Tibial nerve (tissue), 4 donors: ENCODE measurements around the gene CASTOR1. TPM values are rescaled to one million over a fixed set of nuclear protein-coding genes. Genes with fewer than 3 reads are reported as not detected.

ENCODE experiments used
- DNase-seq, 2 donors: peaks; one replicate each; pipeline ENCODE4 v3.0.0-alpha.2; 2019; ENCODE audit warnings: low spot score in 2 of 2
- H3K27ac ChIP-seq, 4 donors: fragments of 200-600 bp; sonication (generic) in 3 of 4; one replicate each; pipeline ENCODE4 v1.5.1; 2017 to 2019; ENCODE audit warnings: mild to moderate bottlenecking in 1 of 4
- H3K27me3 ChIP-seq, 2 donors: fragments of 200-600 bp; sonication (generic) in 1 of 2; one replicate each; pipeline versions ENCODE4 v1.5.1 to v1.6.0; 2017 to 2019
- H3K36me3 ChIP-seq, 3 donors: fragments of 200-600 bp; sonication (generic); one replicate each; pipeline ENCODE4 v1.5.1; 2018 to 2019
- H3K4me1 ChIP-seq, 4 donors: fragments of 200-600 bp; sonication (generic) in 3 of 4; one replicate each; pipeline ENCODE4 v1.5.1; 2017 to 2019
- H3K4me3 ChIP-seq, 4 donors: fragments of 200-600 bp; sonication (generic) in 3 of 4; one replicate each; pipeline ENCODE4 v1.5.1; 2017 to 2019; ENCODE audit warnings: mild to moderate bottlenecking in 1 of 4, moderate library complexity in 1 of 4
- H3K9me3 ChIP-seq, 4 donors: fragments of 200-600 bp; sonication (generic) in 3 of 4; one replicate each; pipeline ENCODE4 v1.5.1; 2017 to 2019
- EP300 ChIP-seq, 2 donors: sonication (generic); formaldehyde crosslinking; IDR thresholded peaks; one replicate each; pipeline ENCODE4 v1.6.1; 2017; ENCODE audit warnings: antibody characterized with exemption in 2 of 2, mild to moderate bottlenecking in 1 of 2
- POLR2A ChIP-seq, 2 donors: fragments of 450-650 bp; IDR thresholded peaks; one replicate each; pipeline ENCODE4 v1.6.1; 2017; ENCODE audit warnings: antibody characterized with exemption in 2 of 2, mild to moderate bottlenecking in 2 of 2, moderate library complexity in 2 of 2
- WGBS, 2 donors: methylation state at CpG; one replicate each; pipeline ENCODE4 v1.1.5; 2018; 5-methylcytosine and 5-hydroxymethylcytosine counted together
- total RNA-seq, 4 donors: library from RNA; depleted of rRNA; stranded (reverse); fragments of >200 nt; gene quantifications; one replicate each; pipeline ENCODE4 v1.1.0, GENCODE V29; 2016
- TF ChIP-seq, protein P1 (sequence below), 5 experiments: fragments of 200-600 bp in 3 of 5; fragments of 450-650 bp in 2 of 5; sonication (generic) in 3 of 5; IDR thresholded peaks; one replicate each; pipeline ENCODE4 v1.5.1; 2016 to 2019; ENCODE audit warnings: antibody characterized with exemption in 5 of 5, mild to moderate bottlenecking in 3 of 5, moderate library complexity in 2 of 5

CASTOR1 gene
- total RNA-seq, 4 donors from 2014 or later, result 38.7 to 57.9 (median 45.3) TPM

- DNase-seq, result no peak
- H3K4me3 ChIP-seq, result no peak overlapping the region
- TF ChIP-seq, protein P1, sequence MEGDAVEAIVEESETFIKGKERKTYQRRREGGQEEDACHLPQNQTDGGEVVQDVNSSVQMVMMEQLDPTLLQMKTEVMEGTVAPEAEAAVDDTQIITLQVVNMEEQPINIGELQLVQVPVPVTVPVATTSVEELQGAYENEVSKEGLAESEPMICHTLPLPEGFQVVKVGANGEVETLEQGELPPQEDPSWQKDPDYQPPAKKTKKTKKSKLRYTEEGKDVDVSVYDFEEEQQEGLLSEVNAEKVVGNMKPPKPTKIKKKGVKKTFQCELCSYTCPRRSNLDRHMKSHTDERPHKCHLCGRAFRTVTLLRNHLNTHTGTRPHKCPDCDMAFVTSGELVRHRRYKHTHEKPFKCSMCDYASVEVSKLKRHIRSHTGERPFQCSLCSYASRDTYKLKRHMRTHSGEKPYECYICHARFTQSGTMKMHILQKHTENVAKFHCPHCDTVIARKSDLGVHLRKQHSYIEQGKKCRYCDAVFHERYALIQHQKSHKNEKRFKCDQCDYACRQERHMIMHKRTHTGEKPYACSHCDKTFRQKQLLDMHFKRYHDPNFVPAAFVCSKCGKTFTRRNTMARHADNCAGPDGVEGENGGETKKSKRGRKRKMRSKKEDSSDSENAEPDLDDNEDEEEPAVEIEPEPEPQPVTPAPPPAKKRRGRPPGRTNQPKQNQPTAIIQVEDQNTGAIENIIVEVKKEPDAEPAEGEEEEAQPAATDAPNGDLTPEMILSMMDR (IDR thresholded peaks at IDR 0.05), result no peak
- TF ChIP-seq EP300 (IDR thresholded peaks at IDR 0.05), result no peak
- no peak for TF ChIP-seq POLR2A (IDR thresholded peaks at IDR 0.05)
- H3K9me3 ChIP-seq, result no peaks in the 10 kb centered on the region
- no peaks in the 10 kb centered on the region for H3K27me3 ChIP-seq
- peaks cover 0 to 27% (median 7%) of the 10 kb centered on the region in 4 donors for H3K4me1 ChIP-seq
- H3K27ac ChIP-seq, result no peak overlapping the region
- WGBS, 2 donors, result 74 to 75% methylated on average over 24 to 27 of the region's 27 CpGs
- H3K36me3 ChIP-seq, result no peaks in the 10 kb centered on the region
Measured at GRCh38 chr22:30238661-30239487, 50.4 kb downstream of the CASTOR1 start.

GRCh38 chr22:30238136-30238535 lies 51.2 kb downstream of the CASTOR1 start:
- Histone ChIP-seq H3K9me3 (no peaks in the 10 kb centered on the region), H3K4me1 (peaks cover 0 to 27% (median 7%) of the 10 kb centered on the region in 4 donors), H3K27ac (no peak overlapping the region), H3K4me3 (no peak overlapping the region), H3K27me3 (no peaks in the 10 kb centered on the region), H3K36me3 (no peaks in the 10 kb centered on the region)
- WGBS, 2 donors, result 81 to 90% methylated on average over 9 of the region's 9 CpGs
- TF ChIP-seq, protein P1 (IDR thresholded peaks at IDR 0.05), result no peak
- DNase-seq, result no peak

GRCh38 chr22:30236875-30237274 lies 52.4 kb downstream of the CASTOR1 start:
- Histone ChIP-seq H3K9me3 (no peaks in the 10 kb centered on the region), H3K27ac (no peak overlapping the region), H3K27me3 (no peaks in the 10 kb centered on the region), H3K4me3 (no peak overlapping the region), H3K4me1 (peaks cover 0 to 31% (median 7%) of the 10 kb centered on the region in 4 donors), H3K36me3 (no peaks in the 10 kb centered on the region)
- 96% methylated on average over 5 of the region's 5 CpGs for WGBS, 2 donors
- no peak for DNase-seq
- TF ChIP-seq EP300 (IDR thresholded peaks at IDR 0.05) (no peak), POLR2A (IDR thresholded peaks at IDR 0.05) (no peak)
- TF ChIP-seq, protein P1 (IDR thresholded peaks at IDR 0.05), result no peak

DNA sequence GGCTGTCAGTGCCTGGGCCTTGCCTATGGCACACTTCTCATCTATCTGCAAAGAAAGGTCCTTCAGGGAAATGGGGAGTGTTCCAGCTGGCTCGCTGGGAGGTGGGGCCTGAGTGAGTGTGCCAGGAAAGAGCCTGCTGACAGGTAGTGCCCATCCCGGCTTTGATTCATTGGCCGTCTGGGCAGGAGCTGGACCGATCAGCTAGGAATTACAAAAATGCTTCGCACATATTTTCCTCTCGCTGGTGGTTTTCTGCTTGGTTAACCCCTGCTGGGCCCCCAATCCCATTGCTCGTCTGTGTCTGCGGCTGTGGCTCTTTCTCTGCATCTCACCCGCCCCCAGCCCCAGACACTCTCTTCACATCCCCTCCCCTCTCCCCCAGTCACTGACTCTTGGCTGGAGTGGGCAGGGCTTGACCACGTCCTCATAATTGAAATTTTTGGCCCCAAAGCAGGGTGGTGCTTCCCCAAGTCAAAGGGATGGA lies 53.6 kb downstream of the CASTOR1 start:
- no peaks in the 10 kb centered on the region for H3K27me3 ChIP-seq
- WGBS, 2 donors, result 37 to 51% methylated on average over 10 of the region's 10 CpGs
- no peak overlapping the region for H3K4me3 ChIP-seq
- H3K36me3 ChIP-seq, result no peaks in the 10 kb centered on the region
- no peak overlapping the region for H3K27ac ChIP-seq
- TF ChIP-seq EP300 (IDR thresholded peaks at IDR 0.05), result no peak
- no peak for TF ChIP-seq POLR2A (IDR thresholded peaks at IDR 0.05)
- TF ChIP-seq, protein P1 (IDR thresholded peaks at IDR 0.05), result no peak
- peaks cover 0 to 31% (median 7%) of the 10 kb centered on the region in 4 donors for H3K4me1 ChIP-seq
- no peaks in the 10 kb centered on the region for H3K9me3 ChIP-seq
- DNase-seq, result no peak

Other genes with a start within 250 kb of the CASTOR1 start
- gene HORMAD2, start 209.0 kb downstream of the CASTOR1 start, total RNA-seq, result not detected
- under 1 TPM; 0.30 to 0.84 (median 0.72) TPM for gene LIF, start 42.7 kb downstream of the CASTOR1 start, total RNA-seq
- 10 to 100 TPM in 1 of 4 donors, 1 to 10 TPM in 3; 1.4 to 19.7 (median 4.2) TPM for gene OSM, start 22.7 kb downstream of the CASTOR1 start, total RNA-seq
- gene TBC1D10A, start 37.4 kb upstream of the CASTOR1 start, total RNA-seq, result 10 to 100 TPM; 46.8 to 63.9 (median 52.1) TPM
- 10 to 100 TPM; 76.2 to 98.1 (median 91.7) TPM for gene SF3A1, start 67.4 kb upstream of the CASTOR1 start, total RNA-seq
- gene CCDC157, start 67.5 kb upstream of the CASTOR1 start, total RNA-seq, result 10 to 100 TPM in 1 of 4 donors, 1 to 10 TPM in 3; 1.0 to 10.5 (median 5.2) TPM
- gene RNF215, start 97.9 kb upstream of the CASTOR1 start, total RNA-seq, result 10 to 100 TPM; 19.9 to 42.4 (median 25.2) TPM
- gene SEC14L2, start 107.5 kb upstream of the CASTOR1 start, total RNA-seq, result 10 to 100 TPM; 10.0 to 29.1 (median 12.4) TPM
- gene MTFP1, start 136.3 kb upstream of the CASTOR1 start, total RNA-seq, result 10 to 100 TPM in 2 of 4 donors, 1 to 10 TPM in 2; 2.2 to 12.7 (median 7.3) TPM
- gene SEC14L3, start 182.5 kb upstream of the CASTOR1 start, total RNA-seq, result not detected
- under 1 TPM in 1 of 4 donors, not detected in 3; 0.30 TPM for gene SEC14L4, start 216.2 kb upstream of the CASTOR1 start, total RNA-seq